Measurements from ENCODE around the gene CPHXL.

GRCh38 chr16:75746359-75746758 lies 20.1 kb upstream of the CPHXL start:
- TF ChIP-seq CTCF (IDR thresholded peaks at IDR 0.05 in 2 of 3, conservative IDR thresholded peaks at IDR 0.05 in 1 of 3; ENCODE audit: borderline replicate concordance in 1 of 3, insufficient read depth in 1 of 3, low read depth in 2 of 3, low read length in 2 of 3) (no peak), MAX (IDR thresholded peaks at IDR 0.05) (no peak), CEBPB (IDR thresholded peaks at IDR 0.05; ENCODE audit: low read depth) (no peak), ZNF274 (IDR thresholded peaks at IDR 0.05; ENCODE audit: low read depth, low read length) (no peak), REST (IDR thresholded peaks at IDR 0.05; ENCODE audit: low read depth) (no peak), POLR2AphosphoS5 (IDR thresholded peaks at IDR 0.05; ENCODE audit: low read depth, low read length) (no peak), EGR1 (IDR thresholded peaks at IDR 0.05; ENCODE audit: low read depth) (no peak), YY1 (IDR thresholded peaks at IDR 0.05; ENCODE audit: extremely low read depth, insufficient replicate concordance, low read depth, low read length) (no peak), JUND (IDR thresholded peaks at IDR 0.05) (no peak)

Measured in HCT116 (cell line).